A673 (cell line): ENCODE results near the gene RIBC1.

Experiments
- EZH2 ChIP-seq: fragments of 200-600 bp; sonication (generic); IDR thresholded peaks from 2 replicates; pipeline ENCODE4 v1.6.1; 2017; ENCODE audit warnings: borderline replicate concordance, low read depth, mild to moderate bottlenecking, mixed read lengths, antibody characterized with exemption, low read length; ENCODE audit not compliant: poor library complexity, severe bottlenecking
- TF ChIP-seq, protein P1 (sequence below): fragments of 300-800, 200-600 bp; sonication (generic); conservative IDR thresholded peaks from 2 replicates; pipeline ENCODE4 v1.5.1; 2017; ENCODE audit warnings: low read depth, mild to moderate bottlenecking, antibody characterized with exemption, low read length, moderate library complexity, mixed read lengths

DNA sequence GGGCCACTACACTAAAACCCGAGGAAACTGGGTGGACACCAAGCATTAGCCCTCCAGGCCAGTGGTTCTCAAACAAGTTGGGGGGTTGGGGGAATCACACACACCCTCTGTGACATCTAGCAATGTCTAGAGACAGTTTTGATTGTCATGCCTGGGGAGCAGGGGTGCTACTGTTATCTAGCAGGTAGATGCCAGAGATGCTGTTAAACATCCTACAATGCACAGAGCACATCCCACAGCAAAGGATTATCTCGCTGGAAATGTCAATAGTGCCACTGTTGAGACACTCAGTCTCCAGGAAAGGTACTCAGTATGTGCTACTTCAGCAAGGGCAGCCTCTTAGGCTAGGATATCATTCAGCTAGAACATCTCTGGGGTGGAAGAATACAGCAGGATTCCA lies 1.5 kb upstream of the RIBC1 start:
- TF ChIP-seq, protein P1, sequence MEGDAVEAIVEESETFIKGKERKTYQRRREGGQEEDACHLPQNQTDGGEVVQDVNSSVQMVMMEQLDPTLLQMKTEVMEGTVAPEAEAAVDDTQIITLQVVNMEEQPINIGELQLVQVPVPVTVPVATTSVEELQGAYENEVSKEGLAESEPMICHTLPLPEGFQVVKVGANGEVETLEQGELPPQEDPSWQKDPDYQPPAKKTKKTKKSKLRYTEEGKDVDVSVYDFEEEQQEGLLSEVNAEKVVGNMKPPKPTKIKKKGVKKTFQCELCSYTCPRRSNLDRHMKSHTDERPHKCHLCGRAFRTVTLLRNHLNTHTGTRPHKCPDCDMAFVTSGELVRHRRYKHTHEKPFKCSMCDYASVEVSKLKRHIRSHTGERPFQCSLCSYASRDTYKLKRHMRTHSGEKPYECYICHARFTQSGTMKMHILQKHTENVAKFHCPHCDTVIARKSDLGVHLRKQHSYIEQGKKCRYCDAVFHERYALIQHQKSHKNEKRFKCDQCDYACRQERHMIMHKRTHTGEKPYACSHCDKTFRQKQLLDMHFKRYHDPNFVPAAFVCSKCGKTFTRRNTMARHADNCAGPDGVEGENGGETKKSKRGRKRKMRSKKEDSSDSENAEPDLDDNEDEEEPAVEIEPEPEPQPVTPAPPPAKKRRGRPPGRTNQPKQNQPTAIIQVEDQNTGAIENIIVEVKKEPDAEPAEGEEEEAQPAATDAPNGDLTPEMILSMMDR, result no peak
- TF ChIP-seq EZH2, result no peak
